Mesothelial cell of epicardium (in vitro differentiated cells): Measurements from ENCODE around the gene VPS33B. TPM values are rescaled to one million over a fixed set of nuclear protein-coding genes. Genes with fewer than 3 reads are reported as not detected.
A peak's percentile ranks its signal among the peaks of the same experiment; 100 is the strongest.

ENCODE experiments used
- DNase-seq, 2 experiments: peaks; one replicate each; pipeline ENCODE4 v3.0.0; 2021; ENCODE audit warnings: low spot score in 2 of 2; ENCODE audit not compliant: unreplicated experiment in 2 of 2
- H3K27ac Mint-ChIP-seq: 2 replicates; pipeline ENCODE4 v1.8.0; 2021; ENCODE audit warnings: mixed read lengths
- H3K27me3 Mint-ChIP-seq: 2 replicates; pipeline ENCODE4 v1.8.0; 2021; ENCODE audit warnings: low read depth, mixed read lengths
- H3K36me3 Mint-ChIP-seq: 2 replicates; pipeline ENCODE4 v1.8.0; 2021; ENCODE audit warnings: mixed read lengths
- H3K4me1 Mint-ChIP-seq: 2 replicates; pipeline ENCODE4 v1.8.0; 2021; ENCODE audit warnings: mixed read lengths
- H3K4me3 Mint-ChIP-seq: 2 replicates; pipeline ENCODE4 v1.8.0; 2021; ENCODE audit warnings: mild to moderate bottlenecking, moderate library complexity, mixed read lengths
- H3K9me3 Mint-ChIP-seq: 2 replicates; pipeline ENCODE4 v1.8.0; 2021; ENCODE audit warnings: mixed read lengths
- total RNA-seq: library from RNA; stranded (reverse); gene quantifications from 3 replicates; pipeline ENCODE4 v1.2.1, GENCODE V29; 2021
- TF ChIP-seq, protein P1 (sequence below): fragments of 200-600 bp; sonication (generic); IDR thresholded peaks from one replicate; pipeline ENCODE4 v1.5.0; 2021; ENCODE audit warnings: antibody characterized with exemption; ENCODE audit not compliant: unreplicated experiment

The VPS33B gene
- total RNA-seq, 1 donor from 2014 or later: 25.2 TPM

DNA sequence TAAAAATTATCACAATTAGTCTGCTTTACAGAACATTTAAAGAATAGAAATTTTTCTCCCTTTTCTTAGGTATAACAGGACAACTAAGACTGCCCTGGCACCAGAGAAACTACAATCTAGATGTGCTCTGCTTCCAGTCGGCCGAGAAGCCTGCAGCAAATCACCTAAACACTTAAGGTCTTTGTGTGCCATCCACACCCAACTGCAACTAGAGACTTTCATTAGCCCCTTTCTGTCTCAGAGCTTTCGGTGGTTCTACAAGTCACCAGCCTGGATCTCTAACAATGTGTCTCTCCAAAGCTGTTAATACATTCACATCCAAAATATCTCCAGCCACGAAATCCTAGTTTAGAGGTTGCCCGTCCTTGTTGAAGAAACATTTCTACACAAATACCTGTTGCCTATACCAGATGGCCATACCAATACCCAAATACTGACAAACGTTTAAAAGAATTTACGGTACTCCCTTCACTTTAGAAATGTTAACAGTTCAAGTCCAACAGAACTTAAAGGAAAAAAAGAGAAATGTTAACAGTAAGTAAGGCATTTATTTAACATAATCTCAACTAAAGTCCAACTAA, 34.7 kb downstream of the VPS33B start:
- Mint-ChIP-seq H3K4me1 (peaks cover 26% of the 10 kb centered on the region), H3K9me3 (no peaks in the 10 kb centered on the region), H3K36me3 (peaks cover 16% of the 10 kb centered on the region), H3K27ac (peak overlapping the region; percentile 72), H3K27me3 (no peaks in the 10 kb centered on the region), H3K4me3 (no peak overlapping the region)
- TF ChIP-seq, protein P1, sequence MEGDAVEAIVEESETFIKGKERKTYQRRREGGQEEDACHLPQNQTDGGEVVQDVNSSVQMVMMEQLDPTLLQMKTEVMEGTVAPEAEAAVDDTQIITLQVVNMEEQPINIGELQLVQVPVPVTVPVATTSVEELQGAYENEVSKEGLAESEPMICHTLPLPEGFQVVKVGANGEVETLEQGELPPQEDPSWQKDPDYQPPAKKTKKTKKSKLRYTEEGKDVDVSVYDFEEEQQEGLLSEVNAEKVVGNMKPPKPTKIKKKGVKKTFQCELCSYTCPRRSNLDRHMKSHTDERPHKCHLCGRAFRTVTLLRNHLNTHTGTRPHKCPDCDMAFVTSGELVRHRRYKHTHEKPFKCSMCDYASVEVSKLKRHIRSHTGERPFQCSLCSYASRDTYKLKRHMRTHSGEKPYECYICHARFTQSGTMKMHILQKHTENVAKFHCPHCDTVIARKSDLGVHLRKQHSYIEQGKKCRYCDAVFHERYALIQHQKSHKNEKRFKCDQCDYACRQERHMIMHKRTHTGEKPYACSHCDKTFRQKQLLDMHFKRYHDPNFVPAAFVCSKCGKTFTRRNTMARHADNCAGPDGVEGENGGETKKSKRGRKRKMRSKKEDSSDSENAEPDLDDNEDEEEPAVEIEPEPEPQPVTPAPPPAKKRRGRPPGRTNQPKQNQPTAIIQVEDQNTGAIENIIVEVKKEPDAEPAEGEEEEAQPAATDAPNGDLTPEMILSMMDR: no peak
- no peak for DNase-seq

DNA sequence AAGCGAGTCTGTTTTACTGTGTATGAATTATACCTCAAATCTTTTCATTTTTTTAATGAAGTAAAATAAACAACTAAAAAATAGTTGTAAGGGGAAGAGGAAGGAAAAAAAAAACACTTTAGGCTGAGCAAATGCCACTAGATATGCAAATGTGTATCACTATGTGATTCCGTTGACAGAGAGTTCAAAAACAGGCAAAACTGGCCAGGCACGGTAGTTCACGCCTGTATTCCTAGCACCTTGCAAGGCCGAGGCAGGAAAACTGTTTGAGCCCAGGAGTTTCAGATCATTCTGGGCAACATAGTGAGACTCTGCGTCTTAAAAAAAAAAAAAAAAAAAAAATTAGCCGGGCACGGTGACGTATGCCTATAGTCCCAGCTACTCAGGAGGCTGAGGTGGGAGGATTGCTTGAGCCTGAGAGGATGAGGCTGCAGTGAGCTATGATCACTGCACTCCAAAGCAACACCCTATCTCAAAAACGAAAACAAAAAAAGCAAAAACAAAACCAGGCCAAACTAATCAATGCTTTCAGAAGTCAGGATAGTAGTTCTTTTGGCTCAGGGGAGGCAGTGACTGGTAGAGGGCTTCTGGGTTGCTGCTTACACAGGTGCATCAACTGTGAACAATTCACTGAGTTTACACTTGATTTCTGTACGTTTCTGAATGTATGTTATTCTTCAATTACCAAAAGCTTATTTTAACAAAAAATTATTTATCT, 35.4 kb downstream of the VPS33B start:
- Mint-ChIP-seq H3K27me3 (no peaks in the 10 kb centered on the region), H3K4me1 (peaks cover 24% of the 10 kb centered on the region), H3K27ac (peak overlapping the region; percentile 86), H3K9me3 (no peaks in the 10 kb centered on the region), H3K36me3 (peaks cover 20% of the 10 kb centered on the region), H3K4me3 (no peak overlapping the region)
- TF ChIP-seq, protein P1: no peak
- no peak for DNase-seq

DNA sequence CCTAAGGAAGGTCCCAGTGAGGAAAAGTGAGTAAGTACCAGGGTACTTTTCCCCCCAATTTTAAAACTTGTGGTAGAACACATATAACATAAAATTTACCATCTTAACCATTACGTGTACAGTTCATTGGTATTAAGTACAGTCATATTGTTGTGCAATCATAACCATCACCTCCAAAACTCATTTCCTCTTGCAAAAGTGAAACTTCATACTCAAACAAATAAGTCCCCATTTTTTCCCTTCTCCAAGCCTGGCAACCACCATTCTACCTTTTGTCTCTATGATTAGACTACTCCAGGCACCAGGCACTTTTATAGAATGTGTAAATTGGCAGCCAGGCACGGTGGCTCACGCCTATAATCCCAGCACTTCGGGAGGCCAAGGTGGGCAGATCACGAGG, 40.3 kb downstream of the VPS33B start:
- Mint-ChIP-seq H3K9me3 (no peaks in the 10 kb centered on the region), H3K4me1 (peaks cover 10% of the 10 kb centered on the region), H3K27ac (no peak overlapping the region), H3K36me3 (peaks cover 43% of the 10 kb centered on the region), H3K4me3 (no peak overlapping the region), H3K27me3 (no peaks in the 10 kb centered on the region)
- TF ChIP-seq, protein P1: no peak
- DNase-seq: no peak

DNA sequence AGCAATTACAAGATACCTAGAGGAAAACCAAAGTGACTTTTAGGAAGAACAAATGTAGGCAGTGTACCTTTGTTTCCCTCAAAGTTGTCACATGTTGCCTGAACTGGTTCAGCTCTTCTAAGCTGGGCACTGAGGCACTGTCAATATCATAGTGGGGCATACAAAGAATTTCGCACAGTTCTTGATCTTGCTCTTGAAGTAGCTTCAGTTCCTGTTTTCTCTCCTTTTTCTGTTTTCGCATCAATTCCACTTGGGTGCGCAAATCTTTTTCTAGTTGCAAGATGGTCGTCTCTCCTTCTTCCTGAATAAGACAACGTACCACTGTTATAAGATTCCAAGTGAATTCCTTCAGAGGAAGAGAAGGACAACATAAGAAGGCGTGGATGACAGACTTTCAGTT, 40.7 kb downstream of the VPS33B start:
- Mint-ChIP-seq H3K4me3 (no peak overlapping the region), H3K27me3 (no peaks in the 10 kb centered on the region), H3K36me3 (peaks cover 45% of the 10 kb centered on the region), H3K4me1 (peaks cover 5% of the 10 kb centered on the region), H3K9me3 (no peaks in the 10 kb centered on the region), H3K27ac (no peak overlapping the region)
- TF ChIP-seq, protein P1: no peak
- DNase-seq: no peak

DNA sequence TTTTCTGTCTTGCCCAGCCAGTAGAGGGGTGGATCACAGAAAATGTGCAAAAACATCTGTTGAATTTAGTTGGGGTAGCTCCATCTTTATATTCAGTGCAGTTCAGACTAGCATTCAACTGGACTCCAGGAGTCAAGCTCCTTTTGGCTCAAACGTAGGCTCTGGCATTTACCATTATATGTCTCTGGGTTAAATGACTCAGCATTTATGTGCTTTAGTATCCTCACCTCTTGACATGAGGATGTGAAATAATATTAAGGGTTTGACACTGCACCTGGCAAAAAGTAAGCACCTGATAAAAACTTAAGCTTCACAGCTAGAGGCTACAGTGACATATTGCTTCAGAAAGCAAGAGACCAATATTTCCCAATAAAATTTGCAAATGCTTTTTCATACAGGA, 42.8 kb downstream of the VPS33B start:
- H3K4me3 Mint-ChIP-seq: no peak overlapping the region
- H3K36me3 Mint-ChIP-seq: peaks cover 49% of the 10 kb centered on the region
- no peaks in the 10 kb centered on the region for H3K9me3 Mint-ChIP-seq
- TF ChIP-seq, protein P1: no peak
- no peak overlapping the region for H3K27ac Mint-ChIP-seq
- H3K27me3 Mint-ChIP-seq: no peaks in the 10 kb centered on the region
- H3K4me1 Mint-ChIP-seq: no peaks in the 10 kb centered on the region
- DNase-seq: no peak
